GM19438 (cell line): ENCODE data around the gene NPAS3.

ENCODE experiments used
- ATAC-seq: cut with Tn5 transposase; IDR thresholded peaks from one replicate; pipeline ENCODE4 v1.9.1; 2021; ENCODE audit warnings: low read depth; ENCODE audit not compliant: unreplicated experiment

The NPAS3 gene

DNA sequence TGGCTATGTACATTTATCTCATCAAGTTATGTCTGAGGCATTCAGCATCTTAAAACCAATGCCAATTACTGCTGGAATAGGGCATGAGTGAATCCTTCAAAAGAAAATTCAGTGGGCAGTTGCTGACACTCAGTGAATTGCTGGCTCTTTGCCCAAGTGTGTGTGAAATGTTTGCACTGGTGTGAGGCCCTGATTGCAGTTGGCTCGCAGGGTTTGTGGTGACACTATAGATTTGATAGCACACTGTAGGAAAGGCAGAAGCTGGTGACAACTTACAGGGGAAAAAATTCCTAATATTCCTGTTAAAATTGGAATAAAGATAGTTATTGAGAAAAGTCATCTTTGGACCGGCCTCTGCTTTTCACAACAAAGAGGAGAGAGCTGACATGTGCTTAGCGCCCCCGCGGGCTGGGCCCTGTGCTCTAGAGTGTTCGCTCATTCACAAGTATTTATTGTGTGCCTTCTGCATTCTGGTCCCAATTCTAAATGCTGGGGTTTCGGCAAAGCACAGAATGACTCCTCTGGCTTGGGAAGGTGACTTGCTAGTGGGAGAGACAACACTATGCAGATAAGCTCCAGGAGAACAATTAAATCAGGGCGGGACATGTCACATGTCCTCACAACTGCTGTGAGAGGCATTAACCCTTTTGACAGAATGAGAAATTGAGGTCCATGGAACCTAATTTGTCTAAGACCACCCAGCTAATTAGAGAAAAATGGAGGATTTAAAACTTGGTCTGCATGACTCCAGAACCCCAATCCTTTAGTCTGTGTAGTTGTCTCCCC lies 418.7 kb downstream of the NPAS3 start:
- no peak for ATAC-seq

DNA sequence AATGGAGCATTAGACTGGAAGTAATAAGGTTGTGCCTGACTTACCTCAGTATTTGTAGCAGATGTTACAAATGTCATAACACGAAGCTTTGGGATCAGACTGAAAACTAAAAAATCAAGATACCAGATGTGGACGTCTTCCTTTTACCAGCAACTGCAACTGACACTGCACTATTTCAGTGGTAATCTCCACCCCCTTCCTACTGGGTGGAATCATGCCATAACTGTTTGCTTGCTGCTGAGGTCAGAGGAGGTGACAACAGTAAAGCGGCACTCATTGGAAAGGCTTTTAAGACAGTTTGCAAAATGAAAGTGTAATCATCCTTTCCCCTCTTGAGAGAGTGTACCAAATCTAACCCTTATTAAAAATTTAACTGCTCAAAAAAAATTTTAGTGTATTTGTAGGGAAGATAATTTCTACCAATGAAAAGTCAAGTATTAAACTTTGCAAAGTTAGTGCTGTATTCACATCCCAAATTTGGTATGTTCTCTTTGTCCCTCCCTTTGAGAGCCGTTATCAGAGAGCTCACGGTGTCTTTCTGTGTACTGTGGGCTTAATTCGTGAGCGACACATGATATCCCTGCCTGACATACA lies 420.7 kb downstream of the NPAS3 start:
- ATAC-seq: no peak

DNA sequence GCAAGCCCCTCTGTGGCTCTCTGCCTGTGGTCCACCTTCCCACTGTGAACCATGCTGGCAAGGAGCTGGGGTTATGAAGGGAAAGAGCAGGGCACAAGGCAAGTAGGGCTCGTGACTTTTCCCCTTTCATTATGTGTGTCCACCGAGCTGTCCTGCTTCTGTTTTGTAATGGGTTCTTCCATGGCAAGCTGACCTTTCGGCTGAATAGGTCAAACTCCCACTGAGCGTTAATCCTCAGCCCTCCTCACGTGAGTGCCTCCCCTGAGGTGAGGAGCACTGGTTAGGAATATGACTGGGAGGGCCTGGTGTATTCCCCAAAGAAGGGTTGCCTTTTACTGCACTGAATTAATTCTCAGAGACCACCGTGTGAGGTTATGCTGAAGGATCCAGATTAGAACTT lies 424.3 kb downstream of the NPAS3 start:
- no peak for ATAC-seq

DNA sequence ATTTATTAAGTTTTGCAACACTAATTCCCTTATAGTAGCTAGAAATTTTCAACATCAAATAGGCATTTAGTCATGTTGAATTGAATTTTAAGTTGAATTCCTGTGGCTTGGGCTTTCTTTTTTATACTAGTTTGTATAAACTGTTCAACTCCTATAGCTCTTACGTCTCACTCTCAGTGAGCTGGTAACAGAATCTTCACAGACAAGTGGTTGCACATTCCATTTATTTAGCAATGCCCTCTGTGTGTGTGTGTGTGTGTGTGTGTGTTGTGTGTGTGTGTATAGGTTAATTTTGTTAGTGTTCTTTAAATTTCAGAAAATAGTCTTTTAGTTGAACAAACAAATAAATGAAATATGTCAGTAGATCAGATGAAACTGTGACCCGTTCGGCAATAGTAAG lies 425.0 kb downstream of the NPAS3 start:
- ATAC-seq: no peak

DNA sequence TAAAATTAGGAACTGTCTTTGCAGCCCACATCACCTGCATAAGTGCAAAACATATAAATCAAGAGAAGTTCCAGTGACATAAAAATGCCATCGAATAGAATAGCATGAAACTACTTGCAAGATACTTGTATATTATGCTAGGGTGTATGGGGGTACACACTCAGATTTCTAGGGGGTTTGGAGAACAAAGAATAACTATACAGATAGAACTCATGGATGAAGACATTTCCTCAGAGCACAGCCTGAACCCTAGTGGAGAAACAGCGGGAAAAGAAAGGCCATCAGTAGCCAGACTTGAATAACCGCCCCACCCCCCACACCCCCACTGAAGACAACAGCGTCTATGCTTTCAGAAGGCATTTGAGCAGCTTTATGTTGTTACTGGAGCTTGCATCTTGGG lies 425.8 kb downstream of the NPAS3 start:
- ATAC-seq: no peak

DNA sequence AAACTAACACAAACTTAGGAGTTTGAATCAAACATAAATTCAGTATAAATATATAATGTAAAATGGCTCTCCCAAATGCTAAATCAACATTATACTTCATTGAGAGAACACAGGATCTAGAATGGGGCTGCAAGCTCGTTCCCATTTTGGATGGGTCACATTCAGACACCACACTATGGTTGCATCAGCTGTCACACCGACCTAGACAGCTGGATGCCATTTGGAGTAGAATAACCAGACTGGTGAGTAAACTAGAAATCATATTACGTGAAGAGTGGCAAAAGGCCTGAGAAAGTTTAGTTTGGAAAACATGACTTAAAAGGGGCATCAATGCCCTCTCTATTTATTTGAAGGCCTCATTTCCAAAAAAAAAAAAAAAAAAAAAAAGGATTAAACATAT lies 430.4 kb downstream of the NPAS3 start:
- ATAC-seq: no peak

- ATAC-seq: peak; percentile 94
Measured at GRCh38 chr14:33369972-33370371, 431.3 kb downstream of the NPAS3 start.

DNA sequence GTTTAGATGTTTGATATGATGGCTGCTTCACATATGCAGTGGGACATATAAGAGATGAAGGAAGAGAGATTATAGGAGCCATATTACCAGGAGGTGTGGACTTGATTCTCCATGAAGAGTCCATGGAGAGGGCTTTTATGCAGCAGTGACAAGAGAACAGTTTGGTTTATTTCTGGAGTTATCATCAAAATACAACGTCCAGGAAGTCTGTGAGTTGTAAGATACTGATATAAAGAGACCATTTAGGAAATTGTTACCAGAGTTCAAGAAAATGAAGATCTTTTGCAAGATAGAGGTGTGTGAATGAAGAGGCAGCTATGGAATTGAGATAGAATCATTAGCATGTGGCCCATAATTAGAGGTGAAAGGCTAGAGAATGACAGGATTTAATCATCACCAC lies 431.7 kb downstream of the NPAS3 start:
- no peak for ATAC-seq

GRCh38 chr14:33375196-33375595 lies 436.5 kb downstream of the NPAS3 start:
- no peak for ATAC-seq

DNA sequence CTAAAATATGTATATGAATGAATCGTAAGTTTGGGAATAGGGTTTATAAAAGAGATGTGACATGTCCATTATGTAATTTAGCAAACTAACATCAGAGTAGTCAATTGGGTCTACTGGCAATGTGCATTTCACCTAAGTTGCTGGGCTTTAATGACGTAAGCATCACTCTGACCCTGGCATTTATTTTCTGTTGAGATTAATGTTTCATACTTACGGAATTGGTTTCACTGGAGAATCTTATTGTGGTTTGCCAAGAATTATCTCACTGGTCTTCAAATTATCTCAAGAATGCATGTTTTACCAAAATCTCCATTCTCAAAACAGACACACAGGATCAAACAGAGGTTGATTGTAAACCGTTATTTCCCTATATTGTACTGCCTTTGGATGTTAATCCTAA lies 437.1 kb downstream of the NPAS3 start:
- ATAC-seq: no peak

DNA sequence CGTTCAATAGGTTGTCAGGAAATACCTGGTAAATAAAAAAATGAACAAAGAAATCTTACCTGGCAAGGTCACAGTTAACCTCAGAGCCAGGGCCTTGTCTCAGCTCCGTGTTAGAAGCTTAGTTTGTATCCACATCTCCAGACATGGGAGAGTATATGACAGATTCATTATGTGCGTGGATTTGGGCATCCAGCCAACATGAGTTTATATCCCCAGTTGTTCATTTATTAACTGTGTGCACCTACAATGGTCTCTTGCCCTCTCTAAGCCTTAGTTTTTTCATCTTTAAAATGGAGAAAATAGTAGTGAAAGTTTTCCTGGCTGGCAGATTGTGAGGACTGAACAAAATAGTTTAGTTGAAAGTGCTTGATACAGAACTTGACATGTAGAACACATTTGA lies 437.8 kb downstream of the NPAS3 start:
- ATAC-seq: no peak

GRCh38 chr14:33377596-33378390 lies 439.1 kb downstream of the NPAS3 start:
- peak; percentile 92 for ATAC-seq

DNA sequence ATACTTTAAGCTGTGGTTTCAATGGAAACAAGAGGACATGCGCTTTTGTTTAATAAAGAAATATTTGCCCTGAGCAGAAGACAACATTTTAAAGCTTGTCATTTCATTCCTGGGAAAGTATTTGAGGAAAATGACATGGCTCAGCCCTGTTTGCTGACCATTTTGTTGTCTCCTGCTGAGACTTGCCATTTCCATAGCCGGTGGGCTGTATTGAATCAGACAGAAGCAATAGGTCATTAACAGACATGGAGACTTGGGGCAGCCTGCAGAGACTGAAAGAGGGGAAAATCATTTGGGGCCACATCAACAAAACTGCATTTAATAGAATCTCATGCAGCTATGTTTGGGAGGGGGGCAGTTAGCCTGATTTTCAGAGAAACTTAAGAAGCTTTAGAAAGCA lies 443.0 kb downstream of the NPAS3 start:
- ATAC-seq: no peak

GRCh38 chr14:33386140-33386539 lies 447.5 kb downstream of the NPAS3 start:
- ATAC-seq: no peak

DNA sequence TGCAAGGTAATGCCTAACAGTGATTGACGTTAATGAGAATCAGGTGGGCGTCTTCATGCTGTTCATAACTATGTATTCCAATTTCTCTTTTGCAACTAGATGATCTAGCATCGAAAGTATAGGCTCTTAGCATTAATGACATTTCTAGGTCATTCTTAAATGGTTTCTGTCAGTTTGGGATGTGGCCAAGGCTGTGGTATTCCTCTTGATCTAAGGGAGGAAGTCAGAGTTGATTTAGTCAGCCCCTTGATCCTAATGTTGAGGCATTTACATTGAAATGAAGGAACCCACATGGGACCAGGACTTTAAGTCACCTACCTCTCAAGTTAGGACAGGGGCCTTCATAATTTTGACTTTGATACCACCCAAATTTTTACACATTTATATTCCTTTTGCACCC lies 448.1 kb downstream of the NPAS3 start:
- no peak for ATAC-seq

- no peak for ATAC-seq
Measured at GRCh38 chr14:33390335-33390734, 451.7 kb downstream of the NPAS3 start.

GRCh38 chr14:33393231-33393894 lies 454.7 kb downstream of the NPAS3 start:
- ATAC-seq: no peak

GRCh38 chr14:33393895-33394368 lies 455.3 kb downstream of the NPAS3 start:
- no peak for ATAC-seq

- ATAC-seq: no peak
Measured at GRCh38 chr14:33401311-33401710, 462.6 kb downstream of the NPAS3 start.

GRCh38 chr14:33402604-33403003 lies 463.9 kb downstream of the NPAS3 start:
- ATAC-seq: no peak

GRCh38 chr14:33404054-33404453 lies 465.4 kb downstream of the NPAS3 start:
- no peak for ATAC-seq
